Measurements from ENCODE around the gene FBLN1.

The FBLN1 gene

DNA sequence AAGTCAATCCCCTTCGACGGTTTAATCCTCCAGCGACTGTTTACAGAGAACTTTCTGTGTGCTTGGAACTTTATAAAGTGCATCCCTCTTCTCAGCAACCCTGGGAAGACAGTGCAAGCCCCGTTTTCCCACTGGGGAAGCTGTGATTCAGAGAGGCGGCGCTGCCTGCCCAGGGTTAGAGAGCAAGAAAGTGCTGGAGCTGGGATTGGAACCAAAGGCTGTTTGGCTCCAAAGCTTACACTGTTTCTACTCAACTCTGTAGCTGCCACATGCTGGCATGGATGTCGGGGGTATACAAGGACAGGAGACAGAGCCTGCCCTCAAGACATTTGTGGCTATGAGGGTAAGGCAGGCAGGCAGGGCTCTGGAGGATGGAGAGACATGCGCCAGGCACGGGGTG is 13.0 kb downstream of the FBLN1 start:
- no peaks in the 10 kb centered on the region for H3K4me1 ChIP-seq (ENCODE audit: insufficient read depth, low read length, poor library complexity, severe bottlenecking)
- H3K4me3 ChIP-seq (ENCODE audit: low read length, poor library complexity, severe bottlenecking) = no peak overlapping the region

DNA sequence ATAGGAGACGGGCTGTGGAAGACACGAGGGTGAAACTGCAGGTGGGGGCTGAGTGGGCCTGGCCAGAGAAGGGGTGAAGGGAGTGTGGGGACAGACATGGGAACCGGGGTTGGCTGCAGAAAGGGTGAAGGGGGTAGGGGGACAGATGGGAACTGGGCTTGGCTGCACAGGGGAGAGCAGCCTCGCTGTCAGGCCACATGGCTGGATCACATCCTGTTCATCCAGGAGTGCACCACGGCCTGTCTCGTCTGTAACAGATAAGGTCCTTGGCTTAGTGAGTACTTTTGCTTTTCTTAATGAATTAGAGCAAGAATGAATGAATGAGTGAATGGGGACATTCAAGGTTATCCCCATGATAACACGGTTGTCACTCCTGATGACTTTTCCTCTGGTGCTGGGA is 13.5 kb downstream of the FBLN1 start:
- H3K4me1 ChIP-seq (ENCODE audit: insufficient read depth, low read length, poor library complexity, severe bottlenecking) = no peaks in the 10 kb centered on the region
- no peaks in the 10 kb centered on the region for H3K9me2 ChIP-seq (replicated peaks; ENCODE audit: low read depth, low read length)
- H3K4me3 ChIP-seq (ENCODE audit: low read length, poor library complexity, severe bottlenecking) = no peak overlapping the region

More for the DNA sequence above, 13.0 kb downstream of the FBLN1 start:
- Histone ChIP-seq H3K9me3 (ENCODE audit: insufficient read depth, low read depth, low read length) (no peaks in the 10 kb centered on the region), H3K9me2 (replicated peaks; ENCODE audit: low read depth, low read length) (no peaks in the 10 kb centered on the region), H3K36me3 (ENCODE audit: insufficient read depth, low read length) (no peaks in the 10 kb centered on the region), H3K27me3 (ENCODE audit: insufficient read depth, low read length, poor library complexity, severe bottlenecking) (no peaks in the 10 kb centered on the region), H3F3A (ENCODE audit: low read depth) (no peaks in the 10 kb centered on the region), H3K9ac (ENCODE audit: low read depth, low read length, poor library complexity, severe bottlenecking) (no peak overlapping the region), H2AFZ (ENCODE audit: low read length) (no peak overlapping the region), H3K79me2 (ENCODE audit: insufficient read depth, low read length) (no peaks in the 10 kb centered on the region), H4K20me1 (ENCODE audit: insufficient read depth, low read length, poor library complexity, severe bottlenecking) (no peaks in the 10 kb centered on the region), H3K4me2 (ENCODE audit: low read depth, low read length, poor library complexity, severe bottlenecking) (no peak overlapping the region)
- TF ChIP-seq CTCF (conservative IDR thresholded peaks at IDR 0.05; ENCODE audit: low read length) = no peak
- TF ChIP-seq EZH2phosphoT487 (IDR thresholded peaks at IDR 0.05; ENCODE audit: borderline replicate concordance) = no peak

GRCh38 chr22:45516923-45517675 is 14.4 kb downstream of the FBLN1 start:
- Histone ChIP-seq H4K20me1 (ENCODE audit: insufficient read depth, low read length, poor library complexity, severe bottlenecking) (no peaks in the 10 kb centered on the region), H3K9me2 (replicated peaks; ENCODE audit: low read depth, low read length) (no peaks in the 10 kb centered on the region), H3K27me3 (ENCODE audit: insufficient read depth, low read length, poor library complexity, severe bottlenecking) (no peaks in the 10 kb centered on the region), H3K9me3 (ENCODE audit: insufficient read depth, low read depth, low read length) (no peaks in the 10 kb centered on the region), H3K9ac (ENCODE audit: low read depth, low read length, poor library complexity, severe bottlenecking) (no peak overlapping the region), H3K4me2 (ENCODE audit: low read depth, low read length, poor library complexity, severe bottlenecking) (no peak overlapping the region), H3F3A (ENCODE audit: low read depth) (no peaks in the 10 kb centered on the region), H2AFZ (ENCODE audit: low read length) (no peak overlapping the region), H3K36me3 (ENCODE audit: insufficient read depth, low read length) (no peaks in the 10 kb centered on the region), H3K4me3 (ENCODE audit: low read length, poor library complexity, severe bottlenecking) (no peak overlapping the region), H3K79me2 (ENCODE audit: insufficient read depth, low read length) (no peaks in the 10 kb centered on the region), H3K4me1 (ENCODE audit: insufficient read depth, low read length, poor library complexity, severe bottlenecking) (no peaks in the 10 kb centered on the region)
- TF ChIP-seq CTCF (conservative IDR thresholded peaks at IDR 0.05; ENCODE audit: low read length) (no peak), EZH2phosphoT487 (IDR thresholded peaks at IDR 0.05; ENCODE audit: borderline replicate concordance) (no peak)

More for the DNA sequence above, 13.5 kb downstream of the FBLN1 start:
- Histone ChIP-seq H3F3A (ENCODE audit: low read depth) (no peaks in the 10 kb centered on the region), H3K36me3 (ENCODE audit: insufficient read depth, low read length) (no peaks in the 10 kb centered on the region), H3K9ac (ENCODE audit: low read depth, low read length, poor library complexity, severe bottlenecking) (no peak overlapping the region), H2AFZ (ENCODE audit: low read length) (no peak overlapping the region), H3K4me2 (ENCODE audit: low read depth, low read length, poor library complexity, severe bottlenecking) (no peak overlapping the region), H4K20me1 (ENCODE audit: insufficient read depth, low read length, poor library complexity, severe bottlenecking) (no peaks in the 10 kb centered on the region), H3K27me3 (ENCODE audit: insufficient read depth, low read length, poor library complexity, severe bottlenecking) (no peaks in the 10 kb centered on the region), H3K9me3 (ENCODE audit: insufficient read depth, low read depth, low read length) (no peaks in the 10 kb centered on the region), H3K79me2 (ENCODE audit: insufficient read depth, low read length) (no peaks in the 10 kb centered on the region)
- TF ChIP-seq EZH2phosphoT487 (IDR thresholded peaks at IDR 0.05; ENCODE audit: borderline replicate concordance) = no peak
- no peak for TF ChIP-seq CTCF (conservative IDR thresholded peaks at IDR 0.05; ENCODE audit: low read length)
